Measurements from ENCODE around the gene METTL15.
A peak's percentile ranks its signal among the peaks of the same experiment; 100 is the strongest.
"Not testable (repeated sequence)": the region's sequence is repeated elsewhere in the genome, so short reads cannot be mapped to it uniquely, and the experiment has no call there.

METTL15 gene

GRCh38 chr11:28223577-28223976 is 115.4 kb downstream of the METTL15 start:
- DNase-seq = no peak

GRCh38 chr11:28223994-28224393 is 115.8 kb downstream of the METTL15 start:
- DNase-seq = no peak

- DNase-seq = no peak
These were observed 119.3 kb downstream of the METTL15 start for GRCh38 chr11:28227460-28227859.

GRCh38 chr11:28228196-28228895 is 120.2 kb downstream of the METTL15 start:
- no peak for DNase-seq

GRCh38 chr11:28231475-28231874 is 123.3 kb downstream of the METTL15 start:
- no peak for DNase-seq

- DNase-seq = no peak
These were observed 124.5 kb downstream of the METTL15 start for GRCh38 chr11:28232649-28233048.

GRCh38 chr11:28241760-28242159 is 133.6 kb downstream of the METTL15 start:
- DNase-seq = no peak

GRCh38 chr11:28242596-28242995 is 134.4 kb downstream of the METTL15 start:
- DNase-seq = no peak

- DNase-seq = no peak
These were observed 134.9 kb downstream of the METTL15 start for GRCh38 chr11:28243061-28243460.

- no peak for DNase-seq
These were observed 135.4 kb downstream of the METTL15 start for GRCh38 chr11:28243581-28243980.

GRCh38 chr11:28245131-28245530 is 136.9 kb downstream of the METTL15 start:
- DNase-seq = no peak

- no peak for DNase-seq
These were observed 142.0 kb downstream of the METTL15 start for GRCh38 chr11:28250192-28250591.

- DNase-seq = no peak
These were observed 143.1 kb downstream of the METTL15 start for GRCh38 chr11:28251257-28251656.

GRCh38 chr11:28257761-28258160 is 149.6 kb downstream of the METTL15 start:
- DNase-seq = no peak

GRCh38 chr11:28259177-28259843 is 151.1 kb downstream of the METTL15 start:
- DNase-seq = no peak

- DNase-seq = no peak
These were observed 160.7 kb downstream of the METTL15 start for GRCh38 chr11:28268925-28269324.

- peak in 1 of 2 experiments; percentile 39 for DNase-seq
These were observed 161.4 kb downstream of the METTL15 start for GRCh38 chr11:28269586-28269985.

GRCh38 chr11:28272247-28272646 is 164.1 kb downstream of the METTL15 start:
- not testable (repeated sequence) for DNase-seq

GRCh38 chr11:28274216-28274615 is 166.0 kb downstream of the METTL15 start:
- DNase-seq = no peak

GRCh38 chr11:28284196-28284595 is 176.0 kb downstream of the METTL15 start:
- DNase-seq = no peak

GRCh38 chr11:28289444-28289843 is 181.3 kb downstream of the METTL15 start:
- DNase-seq = no peak

GRCh38 chr11:28290995-28291394 is 182.8 kb downstream of the METTL15 start:
- DNase-seq = not testable (repeated sequence)

- no peak for DNase-seq
These were observed 188.2 kb downstream of the METTL15 start for GRCh38 chr11:28296426-28296825.

- DNase-seq = no peak
These were observed 190.0 kb downstream of the METTL15 start for GRCh38 chr11:28298209-28298608.

All from NCI-H446 (cell line).